ENCODE measurements around the gene MTHFR. TPM values are rescaled to one million over a fixed set of nuclear protein-coding genes. Genes with fewer than 3 reads are reported as not detected.

Gene MTHFR
- total RNA-seq, 1 donor from 2014 or later = 23.3 TPM

- H3K27me3 Mint-ChIP-seq (ENCODE audit: low read depth) = peaks cover 24% of the 10 kb centered on the region
- H3K36me3 Mint-ChIP-seq (ENCODE audit: low read depth) = peaks cover 1% of the 10 kb centered on the region
- H3K27ac Mint-ChIP-seq (ENCODE audit: unreplicated experiment) = no peak overlapping the region
- no peaks in the 10 kb centered on the region for H3K4me1 Mint-ChIP-seq (ENCODE audit: low read depth)
- no peak for TF ChIP-seq CTCF (IDR thresholded peaks at IDR 0.05)
- DNase-seq (ENCODE audit: low spot score) = no peak
- no peaks in the 10 kb centered on the region for H3K9me3 Mint-ChIP-seq (ENCODE audit: low read depth)
- H3K4me3 Mint-ChIP-seq (ENCODE audit: unreplicated experiment) = no peak overlapping the region
Observed at GRCh38 chr1:11764115-11764514, 41.6 kb downstream of the MTHFR start.

DNA sequence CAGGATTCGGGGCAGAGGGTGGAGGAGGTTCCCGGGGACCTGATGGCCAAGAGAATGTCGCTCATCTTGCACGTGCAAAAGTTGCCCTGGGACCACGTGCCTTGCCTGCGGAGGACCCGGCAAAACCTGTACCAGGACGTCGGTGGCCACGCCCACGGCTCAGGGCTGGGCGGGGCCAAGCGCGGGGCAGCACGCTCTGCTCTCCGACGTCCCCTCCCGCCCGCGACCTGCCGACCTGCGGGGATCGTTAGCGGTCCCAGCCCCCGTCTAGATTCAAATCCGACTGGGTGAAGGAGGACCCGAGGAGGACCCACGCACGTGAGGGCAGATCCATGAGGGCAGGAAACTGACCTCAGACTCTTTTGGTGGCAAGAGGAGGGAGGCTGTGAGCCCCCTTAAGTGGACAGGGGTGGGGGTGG is 43.8 kb downstream of the MTHFR start, which contains the start of gene C1orf167:
TSS of gene C1orf167 (plus strand) at position 206 of the 419 bp plus-strand sequence. CDS start 2,208 bp downstream, outside the sequence.
- Mint-ChIP-seq H3K4me3 (ENCODE audit: unreplicated experiment) (no peak within 1 kb of the TSS), H3K4me1 (ENCODE audit: low read depth) (no peaks in the 10 kb centered on the region), H3K27me3 (ENCODE audit: low read depth) (peaks cover 22% of the 10 kb centered on the region), H3K9me3 (ENCODE audit: low read depth) (peaks cover 3% of the 10 kb centered on the region), H3K36me3 (ENCODE audit: low read depth) (peaks cover 1% of the 10 kb centered on the region), H3K27ac (ENCODE audit: unreplicated experiment) (no peak within 1 kb of the TSS)
- no peak for DNase-seq (ENCODE audit: low spot score)
- no peak for TF ChIP-seq CTCF (IDR thresholded peaks at IDR 0.05)

DNA sequence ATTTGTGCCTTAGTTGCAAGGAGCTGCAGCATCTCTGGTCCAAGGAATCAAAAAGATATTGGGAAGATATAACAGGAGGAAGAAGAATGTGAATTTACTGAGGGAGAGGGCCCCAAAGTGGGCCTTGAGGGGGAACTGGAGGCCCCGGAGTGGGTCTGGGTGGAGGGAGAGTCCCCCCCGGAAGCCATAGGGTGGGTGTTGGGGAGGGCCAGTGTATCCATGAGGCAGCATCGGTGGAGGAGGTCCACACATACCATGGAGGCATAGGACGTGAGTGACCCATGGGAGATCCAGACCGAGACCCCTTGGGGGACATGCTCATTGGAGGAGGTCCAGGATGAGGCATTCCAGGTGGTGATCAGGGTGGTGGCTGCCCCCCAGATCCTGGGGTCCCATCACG is 44.5 kb downstream of the MTHFR start:
- peaks cover 22% of the 10 kb centered on the region for H3K27me3 Mint-ChIP-seq (ENCODE audit: low read depth)

GRCh38 chr1:11759791-11760190 is 46.0 kb downstream of the MTHFR start:
- Mint-ChIP-seq H3K4me3 (ENCODE audit: unreplicated experiment) (no peak overlapping the region), H3K27ac (ENCODE audit: unreplicated experiment) (no peak overlapping the region), H3K4me1 (ENCODE audit: low read depth) (no peaks in the 10 kb centered on the region), H3K27me3 (ENCODE audit: low read depth) (peaks cover 24% of the 10 kb centered on the region), H3K36me3 (ENCODE audit: low read depth) (peaks cover 3% of the 10 kb centered on the region), H3K9me3 (ENCODE audit: low read depth) (peaks cover 4% of the 10 kb centered on the region)
- no peak for DNase-seq (ENCODE audit: low spot score)
- no peak for TF ChIP-seq CTCF (IDR thresholded peaks at IDR 0.05)

More for the DNA sequence above, 44.5 kb downstream of the MTHFR start:
- TF ChIP-seq CTCF (IDR thresholded peaks at IDR 0.05) = no peak
- no peak for DNase-seq (ENCODE audit: low spot score)
- H3K9me3 Mint-ChIP-seq (ENCODE audit: low read depth) = peaks cover 4% of the 10 kb centered on the region
- H3K27ac Mint-ChIP-seq (ENCODE audit: unreplicated experiment) = no peak overlapping the region
- H3K36me3 Mint-ChIP-seq (ENCODE audit: low read depth) = peaks cover 3% of the 10 kb centered on the region
- H3K4me1 Mint-ChIP-seq (ENCODE audit: low read depth) = no peaks in the 10 kb centered on the region
- H3K4me3 Mint-ChIP-seq (ENCODE audit: unreplicated experiment) = no peak overlapping the region

DNA sequence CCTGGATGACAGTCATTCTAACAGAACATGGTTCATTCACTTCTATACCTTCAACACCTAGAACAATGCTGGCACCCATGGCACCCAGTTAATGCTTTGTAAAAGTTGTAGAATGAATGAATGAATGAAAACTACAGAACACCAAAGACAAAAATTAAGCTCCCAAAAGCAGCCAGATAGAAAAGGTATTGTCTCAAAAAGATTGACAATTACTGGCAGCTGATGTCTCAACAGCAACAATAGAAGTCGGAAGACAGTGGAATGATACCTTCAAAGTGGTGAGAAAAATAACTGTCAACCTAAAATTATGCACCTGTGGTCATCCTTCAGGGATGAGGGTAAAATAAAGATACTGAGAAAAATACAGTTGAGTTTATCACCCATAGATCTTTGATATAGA is 48.7 kb downstream of the MTHFR start:
- no peak for DNase-seq (ENCODE audit: low spot score)
- Mint-ChIP-seq H3K27me3 (ENCODE audit: low read depth) (peaks cover 15% of the 10 kb centered on the region), H3K4me3 (ENCODE audit: unreplicated experiment) (no peak overlapping the region), H3K27ac (ENCODE audit: unreplicated experiment) (no peak overlapping the region), H3K36me3 (ENCODE audit: low read depth) (peaks cover 3% of the 10 kb centered on the region), H3K9me3 (ENCODE audit: low read depth) (peaks cover 4% of the 10 kb centered on the region), H3K4me1 (ENCODE audit: low read depth) (peaks cover 13% of the 10 kb centered on the region)
- TF ChIP-seq CTCF (IDR thresholded peaks at IDR 0.05) = no peak
